H1 (cell line): ENCODE results near the gene NAV2. TPM values are rescaled to one million over a fixed set of nuclear protein-coding genes. Genes with fewer than 3 reads are reported as not detected.

Experiments
- CTCF ChIA-PET: fragments of 300-600 bp; sonication (Branson Sonifier 250); formaldehyde crosslinking; loops from one replicate; lab custom pipeline; 2021; ENCODE audit not compliant: partially characterized antibody; lab: Charles Lee
- POLR2A ChIA-PET: fragments of 300-600 bp; sonication (Branson Sonifier 250); formaldehyde crosslinking; loops from one replicate; lab custom pipeline; 2021; ENCODE audit warnings: inconsistent platforms; ENCODE audit not compliant: partially characterized antibody; lab: Charles Lee
- DNase-seq, 2 experiments: peaks; one replicate each; pipeline versions ENCODE4 v3.0.0 to v3.0.0-alpha.2; 2010 to 2022; ENCODE audit warnings: low spot score in 2 of 2, low read depth in 1 of 2, mixed read lengths in 1 of 2
- FAIRE-seq: peaks from 2 replicates; lab custom pipeline; 2011; peaks lifted over from hg19 to GRCh38; lab: Jason Lieb, UNC
- H2AFZ ChIP-seq: 2 replicates; pipeline ENCODE4 v1.8.1; 2012; ENCODE audit warnings: low read length, inconsistent platforms
- H2AK5ac ChIP-seq: 2 replicates; pipeline ENCODE4 v1.6.1; 2013; ENCODE audit warnings: low read depth, low read length
- H2BK120ac ChIP-seq: replicated peaks from 2 replicates; pipeline ENCODE3; 2013; ENCODE audit warnings: low read depth, low read length, inconsistent platforms
- H2BK12ac ChIP-seq: 2 replicates; pipeline ENCODE4 v1.6.1; 2013; ENCODE audit warnings: low read depth, low read length
- H2BK15ac ChIP-seq: 2 replicates; pipeline ENCODE4 v1.6.1; 2013; ENCODE audit warnings: low read length
- H2BK20ac ChIP-seq: 2 replicates; pipeline ENCODE4 v1.6.1; 2013; ENCODE audit warnings: low read length
- H2BK5ac ChIP-seq: 2 replicates; pipeline ENCODE4 v1.6.1; 2013; ENCODE audit warnings: low read depth, low read length
- H3K14ac ChIP-seq: 2 replicates; pipeline ENCODE4 v1.6.1; 2013; ENCODE audit warnings: inconsistent platforms; ENCODE audit not compliant: insufficient read length
- H3K18ac ChIP-seq: 2 replicates; pipeline ENCODE4 v1.6.1; 2013; ENCODE audit warnings: low read length; ENCODE audit errors: extremely low read depth
- H3K23ac ChIP-seq: 2 replicates; pipeline ENCODE4 v1.6.1; 2013; ENCODE audit warnings: inconsistent platforms; ENCODE audit not compliant: insufficient read length
- H3K23me2 ChIP-seq: 2 replicates; pipeline ENCODE4 v1.6.1; 2013; ENCODE audit warnings: low read depth, low read length
- H3K27ac ChIP-seq: 2 replicates; pipeline ENCODE4 v1.6.1; 2011; ENCODE audit warnings: low read depth, low read length, inconsistent platforms
- H3K27me3 ChIP-seq, 4 experiments: replicated peaks in 1 of 4; 1 replicate in 1 of 4; 2 replicates in 3 of 4; pipeline versions ENCODE4 v1.6.1 to v1.8.1; 2011 to 2013; ENCODE audit warnings: low read length in 3 of 4, mild to moderate bottlenecking in 3 of 4, inconsistent platforms in 2 of 4, mixed read lengths in 2 of 4, moderate library complexity in 1 of 4; ENCODE audit not compliant: control insufficient read depth in 3 of 4, insufficient read depth in 3 of 4; ENCODE audit errors: extremely low read depth in 1 of 4
- H3K36me3 ChIP-seq, 4 experiments: 2 replicates each; pipeline versions ENCODE4 v1.6.1 to v1.8.1; 2011 to 2013; ENCODE audit warnings: mild to moderate bottlenecking in 4 of 4, low read length in 3 of 4, moderate library complexity in 2 of 4, control low read depth in 1 of 4, inconsistent platforms in 1 of 4; ENCODE audit not compliant: insufficient read depth in 4 of 4, control insufficient read depth in 2 of 4
- H3K4ac ChIP-seq: replicated peaks from 2 replicates; pipeline ENCODE3; 2013; ENCODE audit warnings: low read length, low read depth, mixed read lengths, inconsistent platforms; ENCODE audit not compliant: insufficient read length
- H3K4me1 ChIP-seq, 4 experiments: replicated peaks in 1 of 4; 1 replicate in 1 of 4; 2 replicates in 3 of 4; pipeline versions ENCODE4 v1.6.1 to v1.8.1; 2011 to 2013; ENCODE audit warnings: low read length in 3 of 4, inconsistent platforms in 2 of 4, mixed read lengths in 1 of 4; ENCODE audit not compliant: insufficient read depth in 4 of 4, control insufficient read depth in 3 of 4
- H3K4me2 ChIP-seq, 2 experiments: 2 replicates each; pipeline versions ENCODE4 v1.6.1 to v1.8.1; 2011 to 2013; ENCODE audit warnings: low read depth in 2 of 2, low read length in 2 of 2, control low read depth in 1 of 2, inconsistent platforms in 1 of 2, mild to moderate bottlenecking in 1 of 2; ENCODE audit not compliant: insufficient read depth in 1 of 2
- H3K4me3 ChIP-seq, 4 experiments: fragments of 200-600, 300-600 bp in 1 of 4; sonication (generic), shearing (Covaris generic), sonication (Bioruptor Twin) in 1 of 4; 2 replicates each; pipeline versions ENCODE4 v1.5.1 to v1.8.1; 2011 to 2016; ENCODE audit warnings: low read length in 4 of 4, low read depth in 3 of 4, control low read depth in 2 of 4, inconsistent platforms in 2 of 4, mild to moderate bottlenecking in 2 of 4, mixed read lengths in 1 of 4, moderate library complexity in 1 of 4; ENCODE audit not compliant: insufficient read depth in 2 of 4; ENCODE audit errors: extremely low read depth in 1 of 4
- H3K56ac ChIP-seq: replicated peaks from 2 replicates; pipeline ENCODE3; 2013; ENCODE audit warnings: low read depth, mild to moderate bottlenecking, mixed read lengths, low read length, inconsistent platforms; ENCODE audit not compliant: insufficient read length
- H3K79me1 ChIP-seq: 2 replicates; pipeline ENCODE4 v1.6.1; 2013; ENCODE audit warnings: low read depth, low read length, control low read depth
- H3K79me2 ChIP-seq, 2 experiments: 2 replicates each; pipeline versions ENCODE4 v1.6.1 to v1.8.1; 2012 to 2013; ENCODE audit warnings: low read length in 2 of 2, mild to moderate bottlenecking in 2 of 2, inconsistent platforms in 1 of 2; ENCODE audit not compliant: insufficient read depth in 2 of 2, control insufficient read depth in 1 of 2
- H3K9ac ChIP-seq, 4 experiments: replicated peaks in 1 of 4; 1 replicate in 1 of 4; 2 replicates in 3 of 4; pipeline versions ENCODE4 v1.6.1 to v1.8.1; 2011 to 2013; ENCODE audit warnings: low read depth in 3 of 4, low read length in 3 of 4, control low read depth in 2 of 4, mild to moderate bottlenecking in 2 of 4, moderate library complexity in 2 of 4, inconsistent platforms in 1 of 4; ENCODE audit errors: extremely low read depth in 1 of 4
- H3K9me3 ChIP-seq, 2 experiments: 2 replicates each; pipeline versions ENCODE4 v1.6.1 to v1.8.1; 2012 to 2013; ENCODE audit warnings: mild to moderate bottlenecking in 2 of 2, moderate library complexity in 2 of 2, control low read depth in 1 of 2, inconsistent platforms in 1 of 2, low read depth in 1 of 2, low read length in 1 of 2, mixed read lengths in 1 of 2; ENCODE audit not compliant: insufficient read depth in 2 of 2
- H4K20me1 ChIP-seq, 2 experiments: replicated peaks in 1 of 2; 2 replicates each; pipeline versions ENCODE3 to v1.8.1; 2011 to 2013; ENCODE audit warnings: inconsistent platforms in 2 of 2, low read length in 2 of 2, mild to moderate bottlenecking in 1 of 2; ENCODE audit not compliant: insufficient read depth in 2 of 2, control insufficient read depth in 1 of 2
- H4K5ac ChIP-seq: 2 replicates; pipeline ENCODE4 v1.6.1; 2013; ENCODE audit warnings: low read length, low read depth, mixed read lengths, inconsistent platforms; ENCODE audit not compliant: insufficient read length
- H4K8ac ChIP-seq: 2 replicates; pipeline ENCODE4 v1.8.0; 2013; ENCODE audit warnings: mild to moderate bottlenecking, moderate library complexity, low read length, inconsistent platforms; ENCODE audit not compliant: insufficient read depth; ENCODE audit errors: extremely low read depth
- H4K91ac ChIP-seq: replicated peaks from 2 replicates; pipeline ENCODE3; 2013; ENCODE audit warnings: low read length, mixed read lengths, inconsistent platforms; ENCODE audit not compliant: insufficient read length
- ATF3 ChIP-seq: IDR thresholded peaks from 2 replicates; pipeline ENCODE4 v1.6.1; 2011; ENCODE audit warnings: low read depth, mild to moderate bottlenecking, low read length; ENCODE audit not compliant: insufficient read depth
- CHD1 ChIP-seq: IDR thresholded peaks from 2 replicates; pipeline ENCODE4 v1.6.1; 2012; ENCODE audit warnings: low read depth, low read length, improper control_type of control experiment
- SP1 ChIP-seq: IDR thresholded peaks from 2 replicates; pipeline ENCODE4 v1.6.1; 2011; ENCODE audit warnings: low read depth, low read length
- WGBS, 2 experiments: shearing (Covaris generic) in 1 of 2; methylation state at CpG; one replicate each; pipeline versions ENCODE4 v1.1.6 to v1.1.7; 2013 to 2015; ENCODE audit warnings: low lambda C conversion rate in 2 of 2, mixed read lengths in 2 of 2, inconsistent platforms in 1 of 2, low coverage in 1 of 2, missing lambda C conversion rate in 1 of 2; ENCODE audit not compliant: insufficient replicate concordance in 2 of 2, insufficient coverage in 1 of 2, insufficient read length in 1 of 2; ENCODE audit errors: extremely low coverage in 1 of 2, missing lambda C conversion rate in 1 of 2; 5-methylcytosine and 5-hydroxymethylcytosine counted together
- polyA plus RNA-seq, 7 experiments: library from polyadenylated mRNA; depleted of rRNA in 3 of 7; stranded (reverse) in 5 of 7; unstranded in 2 of 7; fragments of >200 nt in 5 of 7; fragments of 200-250 nt in 2 of 7; gene quantifications; 1 replicate in 5 of 7; 2 replicates in 1 of 7; 4 replicates in 1 of 7; pipeline versions ENCODE4 v1.2.1 to v1.2.3, GENCODE V29; 2011 to 2013; ENCODE audit warnings: missing spikeins in 2 of 7, mixed read lengths in 2 of 7
- total RNA-seq: library from RNA; stranded (reverse); fragmentation: NEBNext Ultra II Directional; extraction: Animal tissue kit (Norgen Biotek cat#: 25700); gene quantifications from 2 replicates; pipeline ENCODE4 v1.2.1, GENCODE V29; 2021
- TF ChIP-seq, protein P1 (sequence below): IDR thresholded peaks from 2 replicates; pipeline ENCODE4 v1.6.1; 2012; ENCODE audit warnings: low read length, inconsistent platforms

NAV2 gene
- total and polyA plus RNA-seq, 2 of the 8 experiments (the other 6 are each of a cell fraction or from before 2014, with no cell fraction given): 35.6 to 73.6 TPM

DNA sequence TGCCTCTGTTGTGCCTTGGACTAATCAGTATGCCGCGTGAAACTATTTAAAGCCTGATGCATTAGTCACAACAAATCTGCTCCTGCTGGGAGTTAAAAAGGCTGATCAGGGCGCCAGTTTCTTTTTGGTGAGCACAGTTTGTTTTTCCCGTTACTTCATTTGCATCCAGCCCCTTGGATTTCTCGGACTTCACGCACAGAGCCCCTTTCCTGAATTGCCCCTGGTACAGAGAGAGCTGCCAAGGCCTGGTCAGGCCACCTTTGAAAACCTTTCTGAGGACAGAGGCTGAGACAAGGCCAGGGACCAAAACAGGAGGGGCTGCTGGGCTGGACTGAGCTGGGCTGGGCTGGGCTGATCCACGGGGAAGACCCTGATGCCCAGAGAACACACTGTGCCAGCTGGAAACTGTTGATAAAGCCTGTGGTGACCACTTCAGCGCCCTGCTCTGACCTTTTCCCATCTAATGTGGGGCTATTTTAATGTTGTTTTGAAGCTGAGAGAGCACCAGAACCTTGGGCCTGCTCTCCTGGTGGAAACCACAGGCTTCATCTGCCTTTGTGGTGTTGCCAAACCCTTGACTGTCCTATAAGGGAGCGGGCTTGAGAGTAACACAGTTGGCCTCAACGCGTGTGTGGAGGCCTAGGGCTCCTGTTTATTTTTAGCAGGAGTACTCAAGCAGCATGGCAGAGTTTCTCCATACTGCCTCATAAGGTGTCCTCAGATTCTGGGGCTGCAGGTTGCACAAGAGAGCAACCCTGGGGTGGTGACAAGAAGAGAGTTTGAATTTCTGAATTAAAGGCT, 44.2 kb downstream of the NAV2 start:
- H3K23me2 ChIP-seq: no peaks in the 10 kb centered on the region
- H3K4me3 ChIP-seq: no peak overlapping the region
- no peak overlapping the region for H4K8ac ChIP-seq
- ChIA-PET CTCF (interaction anchor here (1.0 to 4.2 kb wide), 5 partner anchors 11 to 146 kb away, joined by 3 to 27 read pairs (median 3); no protein-coding TSS in a partner anchor), POLR2A (interaction anchor here (1.0 kb wide), 1 partner anchor 9 kb away, joined by 3 read pairs; no protein-coding TSS in a partner anchor)
- FAIRE-seq: no peak
- H4K5ac ChIP-seq: no peak overlapping the region
- H3K27ac ChIP-seq: no peak overlapping the region
- no peak overlapping the region for H4K91ac ChIP-seq
- H2BK15ac ChIP-seq: no peak overlapping the region; the same call in 1 of the 2 replicates
- no peak for DNase-seq
- H4K20me1 ChIP-seq: no peaks in the 10 kb centered on the region
- H3K79me1 ChIP-seq: no peaks in the 10 kb centered on the region
- no peak overlapping the region; the same call in 1 of the 2 replicates for H2BK5ac ChIP-seq
- 0 out of 2 replicates have a peak overlapping the region, but pooled peaks have one; percentile 33 for H2AK5ac ChIP-seq
- H3K18ac ChIP-seq: no peak overlapping the region
- H3K36me3 ChIP-seq: peaks cover 0 to 3% (median 0%) of the 10 kb centered on the region in 4 experiments; a peak in 1 of 8 replicates
- no peak overlapping the region for H3K4ac ChIP-seq
- H2BK20ac ChIP-seq: no peak overlapping the region
- no peaks in the 10 kb centered on the region for H3K27me3 ChIP-seq
- H3K4me2 ChIP-seq: no peak overlapping the region
- peaks cover 0 to 18% (median 11%) of the 10 kb centered on the region in 4 experiments; a peak in 6 of 7 replicates for H3K4me1 ChIP-seq
- no peak overlapping the region for H3K23ac ChIP-seq
- H3K14ac ChIP-seq: no peak overlapping the region
- no peaks in the 10 kb centered on the region for H3K79me2 ChIP-seq
- no peak overlapping the region for H3K9ac ChIP-seq
- H3K9me3 ChIP-seq: no peaks in the 10 kb centered on the region
- WGBS, 2 experiments: 84% methylated on average over 11 of the region's 11 CpGs; no CpG with 5 or more reads in 1 of the 2 experiments
- no peak overlapping the region for H2AFZ ChIP-seq
- no peak overlapping the region; the same call in 1 of the 2 replicates for H2BK12ac ChIP-seq
- no peak overlapping the region for H2BK120ac ChIP-seq
- no peak overlapping the region for H3K56ac ChIP-seq
- TF ChIP-seq CHD1 (no peak), SP1 (no peak), ATF3 (no peak)
- TF ChIP-seq, protein P1, sequence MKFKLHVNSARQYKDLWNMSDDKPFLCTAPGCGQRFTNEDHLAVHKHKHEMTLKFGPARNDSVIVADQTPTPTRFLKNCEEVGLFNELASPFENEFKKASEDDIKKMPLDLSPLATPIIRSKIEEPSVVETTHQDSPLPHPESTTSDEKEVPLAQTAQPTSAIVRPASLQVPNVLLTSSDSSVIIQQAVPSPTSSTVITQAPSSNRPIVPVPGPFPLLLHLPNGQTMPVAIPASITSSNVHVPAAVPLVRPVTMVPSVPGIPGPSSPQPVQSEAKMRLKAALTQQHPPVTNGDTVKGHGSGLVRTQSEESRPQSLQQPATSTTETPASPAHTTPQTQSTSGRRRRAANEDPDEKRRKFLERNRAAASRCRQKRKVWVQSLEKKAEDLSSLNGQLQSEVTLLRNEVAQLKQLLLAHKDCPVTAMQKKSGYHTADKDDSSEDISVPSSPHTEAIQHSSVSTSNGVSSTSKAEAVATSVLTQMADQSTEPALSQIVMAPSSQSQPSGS: no peak
